GM23338 (cell line): ENCODE measurements around the gene ZBTB24. TPM values are rescaled to one million over a fixed set of nuclear protein-coding genes. Genes with fewer than 3 reads are reported as not detected.

ENCODE experiments used
- ATAC-seq: fragments of 200-7000 bp; cut with Tn5 transposase; 3 replicates; pipeline ENCODE4 v1.9.1; 2020
- DNase-seq: peaks from one replicate; pipeline ENCODE4 v3.0.0-alpha.2; 2015; ENCODE audit warnings: low spot score
- H2AFZ ChIP-seq: fragments of 200-600 bp; sonication (generic); 2 replicates; pipeline ENCODE4 v1.8.0; 2016; ENCODE audit warnings: antibody characterized with exemption, mild to moderate bottlenecking, moderate library complexity
- H3F3A ChIP-seq: fragments of 200-600 bp; sonication (generic); replicated peaks from 2 replicates; pipeline ENCODE4 v1.8.0; 2017; ENCODE audit warnings: antibody characterized with exemption, mixed run types, low read depth
- H3K27ac ChIP-seq: fragments of 200-600 bp; sonication (generic); 2 replicates; pipeline ENCODE4 v1.6.1; 2016; ENCODE audit warnings: low read depth
- H3K27me3 ChIP-seq: fragments of 200-600 bp; sonication (generic); 2 replicates; pipeline ENCODE4 v1.8.0; 2016; ENCODE audit warnings: mild to moderate bottlenecking, mixed run types, moderate library complexity; ENCODE audit not compliant: insufficient read depth
- H3K36me3 ChIP-seq: fragments of 200-600 bp; sonication (generic); 2 replicates; pipeline ENCODE4 v1.8.0; 2016; ENCODE audit warnings: mild to moderate bottlenecking; ENCODE audit not compliant: insufficient read depth
- H3K4me1 ChIP-seq: fragments of 200-600 bp; sonication (generic); 2 replicates; pipeline ENCODE4 v1.8.0; 2016; ENCODE audit warnings: mild to moderate bottlenecking, moderate library complexity; ENCODE audit not compliant: insufficient read depth
- H3K4me2 ChIP-seq: fragments of 200-600 bp; sonication (generic); 2 replicates; pipeline ENCODE4 v1.7.1; 2017; ENCODE audit warnings: mixed run types
- H3K4me3 ChIP-seq: fragments of 200-600 bp; sonication (generic); 2 replicates; pipeline ENCODE4 v1.6.1; 2016; ENCODE audit warnings: mixed run types
- H3K79me2 ChIP-seq: fragments of 200-600 bp; sonication (generic); replicated peaks from 2 replicates; pipeline ENCODE4 v1.8.0; 2017; ENCODE audit warnings: mild to moderate bottlenecking; ENCODE audit not compliant: insufficient read depth
- H3K9me2 ChIP-seq: fragments of 200-600 bp; sonication (generic); 2 replicates; pipeline ENCODE4 v1.8.0; 2017; ENCODE audit not compliant: insufficient read depth
- H4K20me1 ChIP-seq: fragments of 200-600 bp; sonication (generic); replicated peaks from 2 replicates; pipeline ENCODE4 v1.8.0; 2017; ENCODE audit warnings: mild to moderate bottlenecking; ENCODE audit not compliant: insufficient read depth
- H3K27ac Mint-ChIP-seq: 2 replicates; pipeline ENCODE4 v1.8.0; 2020; ENCODE audit warnings: inconsistent platforms, mild to moderate bottlenecking, moderate library complexity, mixed read lengths
- H3K27me3 Mint-ChIP-seq: 3 replicates; pipeline ENCODE4 v1.8.0; 2022; ENCODE audit warnings: low read depth, mild to moderate bottlenecking, moderate library complexity, mixed read lengths, inconsistent platforms; ENCODE audit not compliant: insufficient read depth, poor library complexity
- H3K36me3 Mint-ChIP-seq: 3 replicates; pipeline ENCODE4 v1.8.0; 2021; ENCODE audit warnings: low read depth, mild to moderate bottlenecking, inconsistent platforms, moderate library complexity, mixed read lengths
- H3K4me1 Mint-ChIP-seq: 3 replicates; pipeline ENCODE4 v1.8.0; 2020; ENCODE audit warnings: mild to moderate bottlenecking, inconsistent platforms, mixed read lengths
- H3K4me3 Mint-ChIP-seq: 3 replicates; pipeline ENCODE4 v1.8.0; 2021; ENCODE audit warnings: moderate library complexity, mild to moderate bottlenecking, inconsistent platforms, mixed read lengths
- H3K9me3 Mint-ChIP-seq: 3 replicates; pipeline ENCODE4 v1.8.0; 2020; ENCODE audit warnings: moderate library complexity, mild to moderate bottlenecking, inconsistent platforms, mixed read lengths
- CREB1 ChIP-seq: fragments of 250-450 bp; sonication (Bioruptor Pico); IDR thresholded peaks from 2 replicates; pipeline ENCODE4 v1.5.0; 2020; ENCODE audit warnings: low read depth, mild to moderate bottlenecking, moderate library complexity
- EZH2phosphoT487 ChIP-seq: fragments of 200-600 bp; sonication (generic); IDR thresholded peaks from one replicate; pipeline ENCODE4 v1.8.1; 2018; ENCODE audit warnings: antibody characterized with exemption; ENCODE audit not compliant: unreplicated experiment
- NANOG ChIP-seq: IDR thresholded peaks from 2 replicates; pipeline ENCODE4 v1.6.1; 2016; ENCODE audit warnings: antibody characterized with exemption, borderline replicate concordance
- POLR2AphosphoS5 ChIP-seq: IDR thresholded peaks from 2 replicates; pipeline ENCODE4 v1.6.1; 2016; ENCODE audit warnings: antibody characterized with exemption, low read depth
- STAT1 ChIP-seq: IDR thresholded peaks from one replicate; pipeline ENCODE4 v1.6.1; 2016; ENCODE audit warnings: antibody characterized with exemption; ENCODE audit not compliant: unreplicated experiment
- ZNF114 ChIP-seq: fragments of 250-450 bp; sonication (Bioruptor Pico); IDR thresholded peaks from 2 replicates; pipeline ENCODE4 v1.5.0; 2020; ENCODE audit warnings: mild to moderate bottlenecking, moderate library complexity
- polyA plus RNA-seq: library from polyadenylated mRNA; unstranded; fragments of >200 nt; fragmentation: Nextera tagmentation; extraction: Ambion mirVana; gene quantifications from 2 replicates; pipeline ENCODE4 v1.2.1, GENCODE V29; 2016
- total RNA-seq: library from RNA; depleted of rRNA; stranded (reverse); fragments of >200 nt; shearing (Covaris generic); gene quantifications from 2 replicates; pipeline ENCODE4 v1.2.3, GENCODE V29; 2014
- TF ChIP-seq, protein P1 (sequence below): fragments of 250-450 bp; sonication (Bioruptor Pico); IDR thresholded peaks from 2 replicates; pipeline ENCODE4 v1.5.0; 2020; ENCODE audit warnings: mild to moderate bottlenecking, moderate library complexity

The ZBTB24 gene
- total and polyA plus RNA-seq, 2 experiments from 2014 or later = 7.9 to 22.0 TPM

DNA sequence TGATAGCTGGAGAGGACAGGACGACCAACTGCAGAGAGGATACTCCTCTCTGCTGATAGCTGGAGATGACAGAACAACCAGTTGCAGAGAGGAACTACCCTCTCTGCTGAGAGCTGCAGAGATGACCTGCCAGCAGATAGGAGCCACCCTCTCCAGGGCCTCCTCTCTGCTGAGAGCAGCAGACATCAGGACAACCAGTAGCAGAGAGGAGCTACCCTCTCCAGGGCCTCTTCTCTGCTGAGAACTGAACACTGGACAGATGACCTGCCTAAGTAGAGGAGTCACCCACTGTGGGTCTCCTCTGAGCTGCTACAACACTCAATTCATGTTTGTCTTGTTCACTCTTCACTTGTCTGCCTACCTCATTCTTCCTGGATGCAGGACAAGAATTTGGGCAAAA is 27.3 kb upstream of the ZBTB24 start:
- DNase-seq (no peak), ATAC-seq (no peak)
- Mint-ChIP-seq H3K4me1 (peaks cover 34% of the 10 kb centered on the region), H3K36me3 (peaks cover 28% of the 10 kb centered on the region), H3K27ac (no peak overlapping the region), H3K9me3 (peaks cover 35% of the 10 kb centered on the region), H3K4me3 (no peak overlapping the region), H3K27me3 (peaks cover 10% of the 10 kb centered on the region)
- Histone ChIP-seq H4K20me1 (no peaks in the 10 kb centered on the region), H3K9me2 (no peaks in the 10 kb centered on the region; the same call in 1 of the 2 replicates), H2AFZ (no peak overlapping the region), H3K27ac (no peak overlapping the region), H3K79me2 (no peaks in the 10 kb centered on the region), H3K36me3 (peaks cover 4% of the 10 kb centered on the region; the same call in 1 of the 2 replicates), H3F3A (no peaks in the 10 kb centered on the region), H3K4me1 (peaks cover 17% of the 10 kb centered on the region), H3K4me2 (no peak overlapping the region), H3K4me3 (no peak overlapping the region), H3K27me3 (no peaks in the 10 kb centered on the region)
- no peak for TF ChIP-seq CREB1 (CRISPR knock-in tag)
- TF ChIP-seq STAT1 = no peak
- no peak for TF ChIP-seq POLR2AphosphoS5
- TF ChIP-seq ZNF114 = no peak

DNA sequence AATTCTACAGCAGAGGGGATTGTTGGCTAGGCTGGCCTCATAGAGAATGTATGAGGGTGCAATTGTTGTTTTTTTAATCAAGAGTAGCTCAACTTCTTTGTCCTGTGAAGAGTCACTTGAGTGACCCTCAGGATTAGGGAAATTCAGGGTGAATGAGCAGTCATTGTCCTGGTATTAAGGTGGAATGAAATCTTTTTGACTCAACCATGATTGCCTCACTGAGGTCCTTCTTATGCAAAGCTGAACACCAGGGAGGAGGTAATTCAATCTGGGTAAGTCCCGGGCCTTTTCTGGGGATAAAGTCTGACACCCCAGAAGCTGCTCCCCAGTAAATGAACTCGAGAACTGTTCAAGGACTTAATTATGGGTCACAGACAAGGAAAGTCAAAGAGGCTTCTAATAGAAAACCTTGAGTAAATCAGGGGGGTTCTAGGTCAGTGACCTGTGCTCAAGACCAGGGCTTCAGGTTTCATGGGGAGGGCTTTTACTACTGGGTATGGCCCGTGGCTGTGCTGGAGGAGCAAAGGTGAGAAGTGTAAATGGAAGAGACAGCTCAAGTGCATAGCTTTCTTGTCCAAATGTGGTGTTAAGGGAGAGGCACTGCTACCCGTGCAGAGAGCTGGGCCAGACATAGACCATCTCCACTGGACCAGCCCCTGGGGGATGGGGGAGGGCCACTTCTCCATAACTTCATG is 25.3 kb upstream of the ZBTB24 start:
- Histone ChIP-seq H3K4me3 (no peak overlapping the region), H3K9me2 (no peaks in the 10 kb centered on the region; the same call in 1 of the 2 replicates), H3F3A (no peaks in the 10 kb centered on the region), H3K4me1 (peaks cover 2% of the 10 kb centered on the region), H3K27ac (peak overlapping the region; percentile 67), H3K79me2 (no peaks in the 10 kb centered on the region), H3K4me2 (peak overlapping the region; percentile 25; the same call in 1 of the 2 replicates), H2AFZ (peak overlapping the region; percentile 53; the same call in 1 of the 2 replicates), H3K27me3 (no peaks in the 10 kb centered on the region), H4K20me1 (no peaks in the 10 kb centered on the region), H3K36me3 (peaks cover 4% of the 10 kb centered on the region; the same call in 1 of the 2 replicates)
- Mint-ChIP-seq H3K36me3 (peaks cover 28% of the 10 kb centered on the region), H3K9me3 (peaks cover 35% of the 10 kb centered on the region), H3K4me3 (no peak overlapping the region), H3K27me3 (peaks cover 10% of the 10 kb centered on the region), H3K4me1 (peaks cover 28% of the 10 kb centered on the region), H3K27ac (no peak overlapping the region)
- peak; percentile 92 for ATAC-seq
- no peak for DNase-seq
- no peak for TF ChIP-seq EZH2phosphoT487
- peak; percentile 57 for TF ChIP-seq NANOG
- TF ChIP-seq, protein P1, sequence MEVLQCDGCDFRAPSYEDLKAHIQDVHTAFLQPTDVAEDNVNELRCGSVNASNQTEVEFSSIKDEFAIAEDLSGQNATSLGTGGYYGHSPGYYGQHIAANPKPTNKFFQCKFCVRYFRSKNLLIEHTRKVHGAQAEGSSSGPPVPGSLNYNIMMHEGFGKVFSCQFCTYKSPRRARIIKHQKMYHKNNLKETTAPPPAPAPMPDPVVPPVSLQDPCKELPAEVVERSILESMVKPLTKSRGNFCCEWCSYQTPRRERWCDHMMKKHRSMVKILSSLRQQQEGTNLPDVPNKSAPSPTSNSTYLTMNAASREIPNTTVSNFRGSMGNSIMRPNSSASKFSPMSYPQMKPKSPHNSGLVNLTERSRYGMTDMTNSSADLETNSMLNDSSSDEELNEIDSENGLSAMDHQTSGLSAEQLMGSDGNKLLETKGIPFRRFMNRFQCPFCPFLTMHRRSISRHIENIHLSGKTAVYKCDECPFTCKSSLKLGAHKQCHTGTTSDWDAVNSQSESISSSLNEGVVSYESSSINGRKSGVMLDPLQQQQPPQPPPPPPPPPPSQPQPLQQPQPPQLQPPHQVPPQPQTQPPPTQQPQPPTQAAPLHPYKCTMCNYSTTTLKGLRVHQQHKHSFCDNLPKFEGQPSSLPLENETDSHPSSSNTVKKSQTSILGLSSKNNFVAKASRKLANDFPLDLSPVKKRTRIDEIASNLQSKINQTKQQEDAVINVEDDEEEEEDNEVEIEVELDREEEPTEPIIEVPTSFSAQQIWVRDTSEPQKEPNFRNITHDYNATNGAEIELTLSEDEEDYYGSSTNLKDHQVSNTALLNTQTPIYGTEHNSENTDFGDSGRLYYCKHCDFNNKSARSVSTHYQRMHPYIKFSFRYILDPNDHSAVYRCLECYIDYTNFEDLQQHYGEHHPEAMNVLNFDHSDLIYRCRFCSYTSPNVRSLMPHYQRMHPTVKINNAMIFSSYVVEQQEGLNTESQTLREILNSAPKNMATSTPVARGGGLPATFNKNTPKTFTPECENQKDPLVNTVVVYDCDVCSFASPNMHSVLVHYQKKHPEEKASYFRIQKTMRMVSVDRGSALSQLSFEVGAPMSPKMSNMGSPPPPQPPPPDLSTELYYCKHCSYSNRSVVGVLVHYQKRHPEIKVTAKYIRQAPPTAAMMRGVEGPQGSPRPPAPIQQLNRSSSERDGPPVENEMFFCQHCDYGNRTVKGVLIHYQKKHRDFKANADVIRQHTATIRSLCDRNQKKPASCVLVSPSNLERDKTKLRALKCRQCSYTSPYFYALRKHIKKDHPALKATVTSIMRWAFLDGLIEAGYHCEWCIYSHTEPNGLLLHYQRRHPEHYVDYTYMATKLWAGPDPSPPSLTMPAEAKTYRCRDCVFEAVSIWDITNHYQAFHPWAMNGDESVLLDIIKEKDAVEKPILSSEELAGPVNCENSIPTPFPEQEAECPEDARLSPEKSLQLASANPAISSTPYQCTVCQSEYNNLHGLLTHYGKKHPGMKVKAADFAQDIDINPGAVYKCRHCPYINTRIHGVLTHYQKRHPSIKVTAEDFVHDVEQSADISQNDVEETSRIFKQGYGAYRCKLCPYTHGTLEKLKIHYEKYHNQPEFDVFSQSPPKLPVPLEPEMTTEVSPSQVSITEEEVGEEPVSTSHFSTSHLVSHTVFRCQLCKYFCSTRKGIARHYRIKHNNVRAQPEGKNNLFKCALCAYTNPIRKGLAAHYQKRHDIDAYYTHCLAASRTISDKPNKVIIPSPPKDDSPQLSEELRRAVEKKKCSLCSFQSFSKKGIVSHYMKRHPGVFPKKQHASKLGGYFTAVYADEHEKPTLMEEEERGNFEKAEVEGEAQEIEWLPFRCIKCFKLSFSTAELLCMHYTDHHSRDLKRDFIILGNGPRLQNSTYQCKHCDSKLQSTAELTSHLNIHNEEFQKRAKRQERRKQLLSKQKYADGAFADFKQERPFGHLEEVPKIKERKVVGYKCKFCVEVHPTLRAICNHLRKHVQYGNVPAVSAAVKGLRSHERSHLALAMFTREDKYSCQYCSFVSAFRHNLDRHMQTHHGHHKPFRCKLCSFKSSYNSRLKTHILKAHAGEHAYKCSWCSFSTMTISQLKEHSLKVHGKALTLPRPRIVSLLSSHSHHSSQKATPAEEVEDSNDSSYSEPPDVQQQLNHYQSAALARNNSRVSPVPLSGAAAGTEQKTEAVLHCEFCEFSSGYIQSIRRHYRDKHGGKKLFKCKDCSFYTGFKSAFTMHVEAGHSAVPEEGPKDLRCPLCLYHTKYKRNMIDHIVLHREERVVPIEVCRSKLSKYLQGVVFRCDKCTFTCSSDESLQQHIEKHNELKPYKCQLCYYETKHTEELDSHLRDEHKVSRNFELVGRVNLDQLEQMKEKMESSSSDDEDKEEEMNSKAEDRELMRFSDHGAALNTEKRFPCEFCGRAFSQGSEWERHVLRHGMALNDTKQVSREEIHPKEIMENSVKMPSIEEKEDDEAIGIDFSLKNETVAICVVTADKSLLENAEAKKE (CRISPR knock-in tag) = no peak
